A549 (cell line): Measurements from ENCODE around the gene TNS1. TPM values are rescaled to one million over a fixed set of nuclear protein-coding genes. Genes with fewer than 3 reads are reported as not detected.

Experiments used
- ATAC-seq, 2 experiments: fragments of 200-7000 bp in 1 of 2; fragments of >200 bp in 1 of 2; cut with Nextera tagmentation in 1 of 2; cut with Tn5 transposase in 1 of 2; 3 replicates each; pipeline versions ENCODE4 v1.8.0 to v1.9.1; 2018 to 2020; ENCODE audit warnings: mild to moderate bottlenecking in 1 of 2, moderate library complexity in 1 of 2
- CTCF ChIA-PET: fragments of 300-600 bp; sonication (Branson Sonifier 250); formaldehyde crosslinking; extraction: SDS; loops from one replicate; lab custom pipeline; 2021; ENCODE audit warnings: antibody characterized with exemption, inconsistent platforms; lab: Yijun Ruan, JAX
- POLR2A ChIA-PET: fragments of 350-600 bp; formaldehyde crosslinking; extraction: SDS; loops from one replicate; lab custom pipeline; 2021; ENCODE audit warnings: antibody characterized with exemption, inconsistent platforms; lab: Yijun Ruan, JAX
- DNase-seq, 2 experiments: peaks; one replicate each; pipeline versions ENCODE4 v3.0.0 to v3.0.0-alpha.2; 2011 to 2016; ENCODE audit warnings: low read depth in 1 of 2, low spot score in 1 of 2
- FAIRE-seq: peaks from 2 replicates; lab custom pipeline; 2011; peaks lifted over from hg19 to GRCh38; lab: Jason Lieb, UNC
- H3K27ac ChIP-seq, 2 experiments: fragments of >200 bp; sonication (Bioruptor Twin); formaldehyde crosslinking; 3 replicates each; pipeline ENCODE4 v1.5.1; 2016 to 2017
- H3K4me1 ChIP-seq: fragments of >200 bp; sonication (Bioruptor Twin); formaldehyde crosslinking; 3 replicates; pipeline ENCODE4 v1.6.1; 2016
- H3K4me2 ChIP-seq: fragments of >200 bp; sonication (Bioruptor Twin); formaldehyde crosslinking; 3 replicates; pipeline ENCODE4 v1.6.1; 2016
- H3K4me3 ChIP-seq: fragments of >200 bp; sonication (Bioruptor Twin); formaldehyde crosslinking; 3 replicates; pipeline ENCODE4 v1.5.1; 2016
- H3K9me3 ChIP-seq: fragments of >200 bp; sonication (Bioruptor Twin); formaldehyde crosslinking; 3 replicates; pipeline ENCODE4 v1.6.1; 2016
- CEBPB ChIP-seq, 2 experiments: fragments of >200 bp in 1 of 2; sonication (Bioruptor Twin) in 1 of 2; formaldehyde crosslinking in 1 of 2; IDR thresholded peaks; 2 replicates each; pipeline ENCODE4 v1.6.1; 2012 to 2016
- CHD4 ChIP-seq: fragments of 200-600 bp; sonication (generic); IDR thresholded peaks from 2 replicates; pipeline ENCODE4 v1.6.1; 2016; ENCODE audit warnings: antibody characterized with exemption, mild to moderate bottlenecking, borderline replicate concordance
- CTCF ChIP-seq: fragments of >200 bp; sonication (Bioruptor Twin); formaldehyde crosslinking; IDR thresholded peaks from 3 replicates; pipeline ENCODE4 v1.5.1; 2016
- EP300 ChIP-seq, 2 experiments: fragments of >200 bp; sonication (Bioruptor Twin); formaldehyde crosslinking; IDR thresholded peaks; 2 replicates in 1 of 2; 3 replicates in 1 of 2; pipeline ENCODE4 v1.6.1; 2016 to 2017
- HDAC2 ChIP-seq: fragments of 200-600 bp; sonication (generic); IDR thresholded peaks from 2 replicates; pipeline ENCODE4 v1.6.1; 2016
- JUN ChIP-seq, 2 experiments: fragments of >200 bp; sonication (Bioruptor Twin); formaldehyde crosslinking; IDR thresholded peaks; 2 replicates in 1 of 2; 3 replicates in 1 of 2; pipeline ENCODE4 v1.6.1; 2016 to 2017
- JUNB ChIP-seq: fragments of >200 bp; sonication (Bioruptor Twin); formaldehyde crosslinking; IDR thresholded peaks from 2 replicates; pipeline ENCODE4 v1.6.1; 2016
- MAZ ChIP-seq: fragments of 150-350 bp; IDR thresholded peaks from 2 replicates; pipeline ENCODE4 v1.6.1; 2014; ENCODE audit warnings: antibody characterized with exemption, low read depth, low read length, borderline replicate concordance
- NFE2L2 ChIP-seq: fragments of 150-350 bp; conservative IDR thresholded peaks from 2 replicates; pipeline ENCODE4 v1.6.1; 2014; ENCODE audit warnings: low read length
- PHF8 ChIP-seq: fragments of 200-600 bp; sonication (generic); IDR thresholded peaks from 2 replicates; pipeline ENCODE4 v1.6.1; 2016; ENCODE audit warnings: low read depth, mild to moderate bottlenecking, antibody characterized with exemption, moderate library complexity, borderline replicate concordance
- POLR2AphosphoS2 ChIP-seq: conservative IDR thresholded peaks from 2 replicates; pipeline ENCODE4 v1.6.1; 2012; ENCODE audit warnings: low read length, improper control_type of control experiment, inconsistent platforms
- RAD21 ChIP-seq, 2 experiments: fragments of >200 bp in 1 of 2; sonication (Bioruptor Twin) in 1 of 2; formaldehyde crosslinking in 1 of 2; IDR thresholded peaks in 1 of 2; conservative IDR thresholded peaks in 1 of 2; 2 replicates in 1 of 2; 3 replicates in 1 of 2; pipeline ENCODE4 v1.6.1; 2012 to 2018; ENCODE audit warnings: inconsistent platforms in 1 of 2
- SMC3 ChIP-seq: fragments of >200 bp; sonication (Bioruptor Twin); formaldehyde crosslinking; IDR thresholded peaks from 3 replicates; pipeline ENCODE4 v1.6.1; 2018; ENCODE audit warnings: inconsistent platforms
- SREBF2 ChIP-seq: fragments of 450-650 bp; IDR thresholded peaks from 2 replicates; pipeline ENCODE4 v1.6.1; 2014; ENCODE audit warnings: mild to moderate bottlenecking, moderate library complexity
- USF2 ChIP-seq: fragments of 450-650 bp; IDR thresholded peaks from 2 replicates; pipeline ENCODE4 v1.6.1; 2014; ENCODE audit warnings: antibody characterized with exemption
- ZNF302 ChIP-seq: fragments of 250-450 bp; sonication (Bioruptor Pico); IDR thresholded peaks from 2 replicates; pipeline ENCODE4 v1.9.0; 2021; ENCODE audit warnings: inconsistent platforms, mild to moderate bottlenecking, moderate library complexity
- WGBS: methylation state at CpG from one replicate; pipeline ENCODE4 v1.1.6; 2017; ENCODE audit errors: missing lambda C conversion rate; 5-methylcytosine and 5-hydroxymethylcytosine counted together
- polyA plus RNA-seq, 4 experiments: library from polyadenylated mRNA; depleted of rRNA in 3 of 4; stranded (reverse); fragments of >200 nt; fragmentation: RNase III in 1 of 4; extraction: RNeasy Plus Mini Kit Qiagen cat#74134 plus additional on column Dnase treatment in 1 of 4; gene quantifications; 2 replicates in 3 of 4; 3 replicates in 1 of 4; pipeline ENCODE4 v1.2.3, GENCODE V29; 2011 to 2017
- TF ChIP-seq, protein P1 (sequence below): IDR thresholded peaks from 2 replicates; pipeline ENCODE4 v1.6.1; 2012
- TF ChIP-seq, protein P2 (sequence below): IDR thresholded peaks from 2 replicates; pipeline ENCODE4 v1.6.1; 2012; ENCODE audit warnings: low read depth, borderline replicate concordance
- TF ChIP-seq, protein P3 (sequence below): fragments of 250-450 bp; sonication (Bioruptor Pico); IDR thresholded peaks from 2 replicates; pipeline ENCODE4 v1.5.0; 2020; ENCODE audit warnings: low read depth, mild to moderate bottlenecking, moderate library complexity

TNS1 gene
- polyA plus RNA-seq, 2 of the 4 experiments (the other 2 are of a cell fraction) = 4.9 to 10.6 TPM

GRCh38 chr2:218028189-218028495 lies 25.3 kb upstream of the TNS1 start:
- Histone ChIP-seq H3K27ac (no peak overlapping the region), H3K4me1 (peaks cover 4% of the 10 kb centered on the region; the same call in 1 of the 3 replicates), H3K4me2 (no peak overlapping the region), H3K4me3 (no peak overlapping the region), H3K9me3 (no peaks in the 10 kb centered on the region)
- WGBS = 48% methylated on average over 2 of the region's 2 CpGs
- CTCF ChIA-PET = interaction anchor here (0.8 to 3.1 kb wide), 3 partner anchors 17 to 242 kb away, joined by 3 to 13 read pairs (median 7); no protein-coding TSS in a partner anchor
- DNase-seq = no peak
- FAIRE-seq = no peak
- ATAC-seq = no peak
- TF ChIP-seq POLR2AphosphoS2 (no peak), USF2 (no peak), HDAC2 (no peak), EP300 (IDR thresholded peaks at IDR 0.05) (no peak), RAD21 (conservative IDR thresholded peaks at IDR 0.05 in 1 of 2, IDR thresholded peaks at IDR 0.05 in 1 of 2) (no peak), JUN (IDR thresholded peaks at IDR 0.05) (no peak), ZNF302 (CRISPR knock-in tag) (no peak), PHF8 (no peak), CHD4 (no peak), JUNB (no peak), CTCF (no peak), SREBF2 (no peak), MAZ (no peak), SMC3 (no peak)
- TF ChIP-seq, protein P1, sequence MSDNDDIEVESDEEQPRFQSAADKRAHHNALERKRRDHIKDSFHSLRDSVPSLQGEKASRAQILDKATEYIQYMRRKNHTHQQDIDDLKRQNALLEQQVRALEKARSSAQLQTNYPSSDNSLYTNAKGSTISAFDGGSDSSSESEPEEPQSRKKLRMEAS = no peak
- TF ChIP-seq, protein P2, sequence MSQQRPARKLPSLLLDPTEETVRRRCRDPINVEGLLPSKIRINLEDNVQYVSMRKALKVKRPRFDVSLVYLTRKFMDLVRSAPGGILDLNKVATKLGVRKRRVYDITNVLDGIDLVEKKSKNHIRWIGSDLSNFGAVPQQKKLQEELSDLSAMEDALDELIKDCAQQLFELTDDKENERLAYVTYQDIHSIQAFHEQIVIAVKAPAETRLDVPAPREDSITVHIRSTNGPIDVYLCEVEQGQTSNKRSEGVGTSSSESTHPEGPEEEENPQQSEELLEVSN = no peak
- POLR2A ChIA-PET = no interaction called here

DNA sequence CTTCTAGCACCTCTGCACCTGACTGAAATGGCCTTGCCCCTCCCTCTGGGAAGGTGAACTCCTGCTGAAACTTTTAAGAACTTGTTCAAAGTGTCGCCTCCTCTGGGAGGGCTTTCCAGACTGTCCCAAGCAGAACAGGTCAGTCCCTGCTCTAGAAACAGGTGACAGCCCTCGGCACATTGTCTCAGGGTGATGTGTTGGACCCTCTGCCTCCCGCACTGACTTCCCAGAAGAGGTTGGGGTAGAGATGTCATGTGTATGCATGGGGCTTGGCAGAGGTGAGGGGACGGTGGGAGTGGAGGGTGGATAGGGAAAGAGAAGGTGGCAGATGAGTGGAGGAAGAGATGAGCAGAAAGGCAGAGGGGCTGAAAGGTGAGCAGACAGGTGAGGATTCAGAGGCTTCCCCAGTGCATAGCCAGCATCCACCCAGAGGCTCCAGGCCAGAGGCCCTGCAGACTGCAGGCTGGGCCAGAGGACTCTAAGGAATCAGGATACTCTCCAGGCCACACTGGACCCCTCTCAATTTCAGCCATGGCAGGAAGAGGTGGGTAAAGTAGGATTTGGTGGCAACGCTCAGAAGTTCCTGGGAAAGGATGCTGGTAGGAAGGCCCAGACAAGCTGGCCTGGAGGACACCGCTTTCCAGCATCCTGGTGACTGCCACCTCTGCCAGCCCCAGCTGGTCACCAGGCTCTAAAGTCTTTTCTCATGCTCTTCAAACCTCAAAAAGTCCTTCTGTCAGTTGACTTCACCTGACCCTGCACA lies 24.8 kb upstream of the TNS1 start:
- no peak for DNase-seq
- TF ChIP-seq, protein P1 = no peak
- TF ChIP-seq, protein P3, sequence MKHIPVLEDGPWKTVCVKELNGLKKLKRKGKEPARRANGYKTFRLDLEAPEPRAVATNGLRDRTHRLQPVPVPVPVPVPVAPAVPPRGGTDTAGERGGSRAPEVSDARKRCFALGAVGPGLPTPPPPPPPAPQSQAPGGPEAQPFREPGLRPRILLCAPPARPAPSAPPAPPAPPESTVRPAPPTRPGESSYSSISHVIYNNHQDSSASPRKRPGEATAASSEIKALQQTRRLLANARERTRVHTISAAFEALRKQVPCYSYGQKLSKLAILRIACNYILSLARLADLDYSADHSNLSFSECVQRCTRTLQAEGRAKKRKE (CRISPR knock-in tag) = no peak
- TF ChIP-seq CEBPB (IDR thresholded peaks at IDR 0.05) (no peak), NFE2L2 (no peak)
- FAIRE-seq = no peak
- no peak overlapping the region for H3K27ac ChIP-seq
- no peak overlapping the region for H3K4me3 ChIP-seq
- no peak for ATAC-seq
- no peak overlapping the region for H3K4me2 ChIP-seq
- WGBS = 80% methylated on average over 6 of the region's 6 CpGs
- H3K9me3 ChIP-seq = no peaks in the 10 kb centered on the region
- ChIA-PET POLR2A (no interaction called here), CTCF (interaction anchor here (0.7 to 3.1 kb wide), 5 partner anchors 17 to 242 kb away, joined by 3 to 13 read pairs (median 3); no protein-coding TSS in a partner anchor)
- peaks cover 4% of the 10 kb centered on the region; the same call in 1 of the 3 replicates for H3K4me1 ChIP-seq
